Astrocyte (in vitro differentiated cells and primary cell): ENCODE results near the gene CDC14B.

Source experiments
- CTCF ChIP-seq: IDR thresholded peaks from 2 replicates; pipeline ENCODE4 v1.5.1; 2011; ENCODE audit warnings: low read depth, mild to moderate bottlenecking, inconsistent platforms, low read length, moderate library complexity; ENCODE audit not compliant: insufficient read depth
- EZH2 ChIP-seq: IDR thresholded peaks from 2 replicates; pipeline ENCODE4 v1.6.1; 2012; ENCODE audit warnings: mild to moderate bottlenecking, low read length, inconsistent platforms; ENCODE audit not compliant: insufficient read depth

- TF ChIP-seq CTCF (no peak), EZH2 (no peak)
Measured at GRCh38 chr9:96514800-96515158, 104.9 kb downstream of the CDC14B start.
